Thoracic aorta (tissue), 2 donors: ENCODE data around the gene ADAMTS13. TPM values are rescaled to one million over a fixed set of nuclear protein-coding genes. Genes with fewer than 3 reads are reported as not detected.

Source experiments
- ATAC-seq: fragments of 150-250 bp; one replicate; pipeline ENCODE4 v1.8.0; 2017; ENCODE audit warnings: low read depth; ENCODE audit not compliant: insufficient number of reproducible peaks, low FRiP score
- DNase-seq: peaks from one replicate; pipeline ENCODE4 v3.0.0-alpha.2; 2020; ENCODE audit warnings: low spot score
- H3K27ac ChIP-seq, 2 donors: fragments of 200-600 bp; sonication (generic); 1 replicate in 1 of 2; 2 replicates in 1 of 2; pipeline ENCODE4 v1.5.1; 2016; ENCODE audit warnings: mild to moderate bottlenecking in 2 of 2, moderate library complexity in 2 of 2
- H3K27me3 ChIP-seq: fragments of 200-600 bp; sonication (generic); replicated peaks from 2 replicates; pipeline ENCODE4 v1.6.0; 2016; ENCODE audit warnings: mild to moderate bottlenecking; ENCODE audit not compliant: insufficient read depth
- H3K36me3 ChIP-seq: fragments of 200-600 bp; sonication (generic); one replicate; pipeline ENCODE4 v1.5.1; 2016
- H3K4me1 ChIP-seq, 2 donors: fragments of 200-600 bp; sonication (generic); 1 replicate in 1 of 2; 2 replicates in 1 of 2; pipeline versions ENCODE4 v1.5.1 to v1.6.0; 2016; ENCODE audit warnings: low read depth in 2 of 2, mild to moderate bottlenecking in 1 of 2; ENCODE audit not compliant: control insufficient read depth in 1 of 2
- H3K4me3 ChIP-seq: fragments of 200-600 bp; sonication (generic); 2 replicates; pipeline ENCODE4 v1.5.1; 2016; ENCODE audit warnings: mild to moderate bottlenecking
- H3K9me3 ChIP-seq: fragments of 200-600 bp; sonication (generic); 2 replicates; pipeline ENCODE4 v1.5.1; 2016
- CTCF ChIP-seq: fragments of 200-600 bp; sonication (generic); IDR thresholded peaks from one replicate; pipeline ENCODE4 v1.5.1; 2019; ENCODE audit warnings: antibody characterized with exemption
- total RNA-seq, 2 donors: library from RNA; depleted of rRNA; stranded (reverse); fragments of >200 nt; gene quantifications; one replicate each; pipeline versions ENCODE4 v1.1.0 to v1.2.3, GENCODE V29; 2016

The ADAMTS13 gene
- total RNA-seq, 2 donors from 2014 or later = 1.3 to 6.0 TPM

GRCh38 chr9:133507246-133507965 lies 85.2 kb downstream of the ADAMTS13 start:
- no peak overlapping the region for H3K4me3 ChIP-seq
- no peaks in the 10 kb centered on the region for H3K27me3 ChIP-seq
- TF ChIP-seq CTCF = no peak
- no peaks in the 10 kb centered on the region for H3K36me3 ChIP-seq
- H3K4me1 ChIP-seq = peaks cover 9 to 28% of the 10 kb centered on the region in 2 donors
- H3K9me3 ChIP-seq = peaks cover 3% of the 10 kb centered on the region
- ATAC-seq (no peak), DNase-seq (no peak)
- no peak overlapping the region for H3K27ac ChIP-seq

GRCh38 chr9:133508046-133508445 lies 85.9 kb downstream of the ADAMTS13 start:
- no peak for ATAC-seq
- Histone ChIP-seq H3K27me3 (no peaks in the 10 kb centered on the region), H3K27ac (no peak overlapping the region), H3K4me3 (no peak overlapping the region), H3K36me3 (no peaks in the 10 kb centered on the region), H3K4me1 (peaks cover 9 to 28% of the 10 kb centered on the region in 2 donors), H3K9me3 (no peaks in the 10 kb centered on the region)
- TF ChIP-seq CTCF = no peak
- no peak for DNase-seq

Other genes with a start within 250 kb of the ADAMTS13 start
- not detected for gene OBP2B, start 213.1 kb upstream of the ADAMTS13 start, total RNA-seq
- under 1 TPM; 0.14 to 0.21 TPM for gene ABO, start 147.2 kb upstream of the ADAMTS13 start, total RNA-seq
- 10 to 100 TPM; 11.6 to 46.1 TPM for gene SURF6, start 86.2 kb upstream of the ADAMTS13 start, total RNA-seq
- 10 to 100 TPM; 50.0 to 51.2 TPM for gene MED22, start 74.2 kb upstream of the ADAMTS13 start, total RNA-seq
- gene RPL7A, start 74.1 kb upstream of the ADAMTS13 start, total RNA-seq = 100 to 1,000 TPM; 889 to 895 TPM
- gene SURF1, start 65.9 kb upstream of the ADAMTS13 start, total RNA-seq = 10 to 100 TPM; 47.6 to 66.6 TPM
- gene SURF2, start 65.8 kb upstream of the ADAMTS13 start, total RNA-seq = 10 to 100 TPM in 1 of 2 donors, 1 to 10 TPM in 1; 7.0 to 13.3 TPM
- gene SURF4, start 46.3 kb upstream of the ADAMTS13 start, total RNA-seq = 100 to 1,000 TPM; 152 to 154 TPM
- under 1 TPM in 1 of 2 donors, not detected in 1; 0.42 TPM for gene STKLD1, start 46.0 kb upstream of the ADAMTS13 start, total RNA-seq
- gene REXO4, start 4.4 kb upstream of the ADAMTS13 start, total RNA-seq = 10 to 100 TPM in 1 of 2 donors, 1 to 10 TPM in 1; 7.7 to 18.6 TPM
- 10 to 100 TPM; 15.8 to 19.5 TPM for gene CACFD1, start 37.6 kb downstream of the ADAMTS13 start, total RNA-seq
- gene SLC2A6, start 56.7 kb downstream of the ADAMTS13 start, total RNA-seq = 1 to 10 TPM; 4.6 to 8.8 TPM
- gene MYMK, start 102.6 kb downstream of the ADAMTS13 start, total RNA-seq = not detected
- gene ADAMTSL2, start 112.3 kb downstream of the ADAMTS13 start, total RNA-seq = 1 to 10 TPM; 2.8 to 5.5 TPM
- gene FAM163B, start 187.0 kb downstream of the ADAMTS13 start, total RNA-seq = not detected
- not detected for gene DBH, start 214.0 kb downstream of the ADAMTS13 start, total RNA-seq